HEK293 (cell line): ENCODE measurements around the gene TTC31.
A peak's percentile ranks its signal among the peaks of the same experiment; 100 is the strongest.

Source experiments
- GLIS2 ChIP-seq: fragments of 450-650 bp; formaldehyde crosslinking; IDR thresholded peaks from 2 replicates; pipeline ENCODE4 v1.5.1; 2016; ENCODE audit warnings: missing biosample characterization, missing genetic modification characterization
- HOXD13 ChIP-seq: sonication (generic); formaldehyde crosslinking; IDR thresholded peaks from 2 replicates; pipeline ENCODE4 v1.8.0; 2022; ENCODE audit warnings: missing genetic modification reagents, borderline replicate concordance
- KLF10 ChIP-seq: fragments of 450-650 bp; IDR thresholded peaks from 2 replicates; pipeline ENCODE4 v1.5.1; 2018; ENCODE audit warnings: missing biosample characterization, mild to moderate bottlenecking, missing genetic modification characterization
- TCF7L2 ChIP-seq: IDR thresholded peaks from 2 replicates; pipeline ENCODE4 v1.6.1; 2011; ENCODE audit warnings: low read depth, mild to moderate bottlenecking, inconsistent platforms, low read length, moderate library complexity, borderline replicate concordance
- TRIM28 ChIP-seq: IDR thresholded peaks from 2 replicates; pipeline ENCODE4 v1.6.1; 2011; ENCODE audit warnings: low read length, control low read depth, borderline replicate concordance
- YY1 ChIP-seq: fragments of 450-650 bp; formaldehyde crosslinking; IDR thresholded peaks from 2 replicates; pipeline ENCODE4 v1.5.1; 2018; ENCODE audit warnings: missing biosample characterization, missing genetic modification characterization
- YY2 ChIP-seq: fragments of 450-650 bp; formaldehyde crosslinking; IDR thresholded peaks from 2 replicates; pipeline ENCODE4 v1.5.1; 2016; ENCODE audit warnings: missing biosample characterization, missing genetic modification characterization
- ZBTB8A ChIP-seq: fragments of 450-650 bp; formaldehyde crosslinking; IDR thresholded peaks from 2 replicates; pipeline ENCODE4 v1.5.1; 2016; ENCODE audit warnings: missing biosample characterization, missing genetic modification characterization
- ZNF121 ChIP-seq: fragments of 450-650 bp; formaldehyde crosslinking; IDR thresholded peaks from 2 replicates; pipeline ENCODE4 v1.5.1; 2016; ENCODE audit warnings: missing biosample characterization, missing genetic modification characterization
- ZNF146 ChIP-seq: fragments of 450-650 bp; formaldehyde crosslinking; IDR thresholded peaks from 2 replicates; pipeline ENCODE4 v1.5.1; 2016; ENCODE audit warnings: missing biosample characterization, missing genetic modification characterization
- ZNF157 ChIP-seq: fragments of 450-650 bp; formaldehyde crosslinking; IDR thresholded peaks from 2 replicates; pipeline ENCODE4 v1.5.1; 2016; ENCODE audit warnings: missing biosample characterization, missing genetic modification characterization
- ZNF16 ChIP-seq: fragments of 450-650 bp; formaldehyde crosslinking; IDR thresholded peaks from 2 replicates; pipeline ENCODE4 v1.5.1; 2016; ENCODE audit warnings: low read depth, missing biosample characterization, missing genetic modification characterization
- ZNF174 ChIP-seq: fragments of 450-650 bp; formaldehyde crosslinking; IDR thresholded peaks from 2 replicates; pipeline ENCODE4 v1.5.0; 2017; ENCODE audit warnings: missing biosample characterization, mild to moderate bottlenecking, missing genetic modification characterization
- ZNF19 ChIP-seq: fragments of 450-650 bp; formaldehyde crosslinking; IDR thresholded peaks from 2 replicates; pipeline ENCODE4; 2016; ENCODE audit warnings: missing biosample characterization, missing genetic modification characterization, low read depth
- ZNF302 ChIP-seq: fragments of 450-650 bp; formaldehyde crosslinking; IDR thresholded peaks from 2 replicates; pipeline ENCODE4 v1.5.1; 2016; ENCODE audit warnings: missing biosample characterization, missing genetic modification characterization, low read depth
- ZNF335 ChIP-seq: fragments of 450-650 bp; formaldehyde crosslinking; conservative IDR thresholded peaks from 2 replicates; pipeline ENCODE4 v1.5.1; 2016; ENCODE audit warnings: missing biosample characterization, missing genetic modification characterization
- ZNF354C ChIP-seq: fragments of 450-650 bp; formaldehyde crosslinking; IDR thresholded peaks from 2 replicates; pipeline ENCODE4 v1.5.1; 2016; ENCODE audit warnings: missing biosample characterization, missing genetic modification characterization, low read depth, borderline replicate concordance
- ZNF416 ChIP-seq: fragments of 450-650 bp; formaldehyde crosslinking; IDR thresholded peaks from 2 replicates; pipeline ENCODE4 v1.5.1; 2016; ENCODE audit warnings: missing biosample characterization, missing genetic modification characterization
- ZNF548 ChIP-seq: fragments of 450-650 bp; formaldehyde crosslinking; IDR thresholded peaks from 2 replicates; pipeline ENCODE4 v1.5.1; 2016; ENCODE audit warnings: missing biosample characterization, missing genetic modification characterization
- ZNF600 ChIP-seq: fragments of 450-650 bp; formaldehyde crosslinking; IDR thresholded peaks from 2 replicates; pipeline ENCODE4 v1.5.1; 2016; ENCODE audit warnings: missing biosample characterization, missing genetic modification characterization
- ZNF624 ChIP-seq: fragments of 450-650 bp; formaldehyde crosslinking; IDR thresholded peaks from 2 replicates; pipeline ENCODE4 v1.5.1; 2017; ENCODE audit warnings: missing biosample characterization, missing genetic modification characterization
- ZNF747 ChIP-seq: fragments of 450-650 bp; formaldehyde crosslinking; IDR thresholded peaks from 2 replicates; pipeline ENCODE4 v1.5.1; 2016; ENCODE audit warnings: missing biosample characterization, missing genetic modification characterization
- ZNF777 ChIP-seq: fragments of 450-650 bp; formaldehyde crosslinking; IDR thresholded peaks from 2 replicates; pipeline ENCODE4 v1.5.1; 2017; ENCODE audit warnings: missing biosample characterization, missing genetic modification characterization, borderline replicate concordance
- ZSCAN18 ChIP-seq: fragments of 450-650 bp; formaldehyde crosslinking; IDR thresholded peaks from 2 replicates; pipeline ENCODE4 v1.5.1; 2016; ENCODE audit warnings: missing biosample characterization, missing genetic modification characterization
- TF ChIP-seq, protein P1 (sequence below): fragments of 450-650 bp; formaldehyde crosslinking; IDR thresholded peaks from 2 replicates; pipeline ENCODE4 v1.5.1; 2017; ENCODE audit warnings: missing biosample characterization, missing genetic modification characterization
- TF ChIP-seq, protein P2 (sequence below): fragments of 450-650 bp; formaldehyde crosslinking; optimal IDR thresholded peaks from 2 replicates; pipeline ENCODE3; 2016; ENCODE audit warnings: missing biosample characterization, mild to moderate bottlenecking, missing genetic modification characterization
- TF ChIP-seq, protein P3 (sequence below): fragments of 450-650 bp; formaldehyde crosslinking; IDR thresholded peaks from 2 replicates; pipeline ENCODE4 v1.5.1; 2016; ENCODE audit warnings: missing biosample characterization, missing genetic modification characterization
- TF ChIP-seq, protein P4 (sequence below): fragments of 450-650 bp; formaldehyde crosslinking; IDR thresholded peaks from 2 replicates; pipeline ENCODE4 v1.5.1; 2016; ENCODE audit warnings: missing biosample characterization, missing genetic modification characterization
- TF ChIP-seq, protein P5 (sequence below): fragments of 450-650 bp; formaldehyde crosslinking; IDR thresholded peaks from 2 replicates; pipeline ENCODE4 v1.5.1; 2016; ENCODE audit warnings: missing biosample characterization, missing genetic modification characterization, low read depth
- TF ChIP-seq, protein P6 (sequence below): sonication (generic); formaldehyde crosslinking; IDR thresholded peaks from 2 replicates; pipeline ENCODE4 v1.8.1; 2022; ENCODE audit warnings: mild to moderate bottlenecking, moderate library complexity, missing genetic modification reagents

TTC31 gene

GRCh38 chr2:74440378-74441169 lies 42.3 kb upstream of the TTC31 start (continued):
- TF ChIP-seq YY2 (no peak), ZNF747 (tag by site-specific recombination) (no peak), ZNF146 (no peak), ZNF354C (tag by site-specific recombination) (no peak), ZNF16 (tag by site-specific recombination) (no peak), ZNF302 (tag by site-specific recombination) (no peak), ZNF624 (tag by site-specific recombination) (no peak), TCF7L2 (no peak; the same call in 1 of the 2 replicates), GLIS2 (tag by site-specific recombination) (peak; percentile 100), ZBTB8A (tag by site-specific recombination) (peak; percentile 70), ZNF416 (tag by site-specific recombination) (no peak), ZNF600 (tag by site-specific recombination) (no peak), ZNF157 (tag by site-specific recombination) (no peak), ZNF174 (tag by site-specific recombination) (no peak), TRIM28 (0 out of 2 replicates have a peak, but pooled peaks have one; percentile 21), ZNF777 (no peak), ZNF548 (tag by site-specific recombination) (no peak), ZSCAN18 (tag by site-specific recombination) (no peak), KLF10 (tag by site-specific recombination) (no peak; the same call in 1 of the 2 replicates), ZNF19 (tag by site-specific recombination) (no peak), YY1 (no peak), ZNF121 (tag by site-specific recombination) (no peak), ZNF335 (tag by site-specific recombination) (peak; percentile 89), HOXD13 (CRISPR knock-in tag) (no peak)
- TF ChIP-seq, protein P1, sequence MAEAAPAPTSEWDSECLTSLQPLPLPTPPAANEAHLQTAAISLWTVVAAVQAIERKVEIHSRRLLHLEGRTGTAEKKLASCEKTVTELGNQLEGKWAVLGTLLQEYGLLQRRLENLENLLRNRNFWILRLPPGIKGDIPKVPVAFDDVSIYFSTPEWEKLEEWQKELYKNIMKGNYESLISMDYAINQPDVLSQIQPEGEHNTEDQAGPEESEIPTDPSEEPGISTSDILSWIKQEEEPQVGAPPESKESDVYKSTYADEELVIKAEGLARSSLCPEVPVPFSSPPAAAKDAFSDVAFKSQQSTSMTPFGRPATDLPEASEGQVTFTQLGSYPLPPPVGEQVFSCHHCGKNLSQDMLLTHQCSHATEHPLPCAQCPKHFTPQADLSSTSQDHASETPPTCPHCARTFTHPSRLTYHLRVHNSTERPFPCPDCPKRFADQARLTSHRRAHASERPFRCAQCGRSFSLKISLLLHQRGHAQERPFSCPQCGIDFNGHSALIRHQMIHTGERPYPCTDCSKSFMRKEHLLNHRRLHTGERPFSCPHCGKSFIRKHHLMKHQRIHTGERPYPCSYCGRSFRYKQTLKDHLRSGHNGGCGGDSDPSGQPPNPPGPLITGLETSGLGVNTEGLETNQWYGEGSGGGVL (tag by site-specific recombination): peak; percentile 54
- TF ChIP-seq, protein P2, sequence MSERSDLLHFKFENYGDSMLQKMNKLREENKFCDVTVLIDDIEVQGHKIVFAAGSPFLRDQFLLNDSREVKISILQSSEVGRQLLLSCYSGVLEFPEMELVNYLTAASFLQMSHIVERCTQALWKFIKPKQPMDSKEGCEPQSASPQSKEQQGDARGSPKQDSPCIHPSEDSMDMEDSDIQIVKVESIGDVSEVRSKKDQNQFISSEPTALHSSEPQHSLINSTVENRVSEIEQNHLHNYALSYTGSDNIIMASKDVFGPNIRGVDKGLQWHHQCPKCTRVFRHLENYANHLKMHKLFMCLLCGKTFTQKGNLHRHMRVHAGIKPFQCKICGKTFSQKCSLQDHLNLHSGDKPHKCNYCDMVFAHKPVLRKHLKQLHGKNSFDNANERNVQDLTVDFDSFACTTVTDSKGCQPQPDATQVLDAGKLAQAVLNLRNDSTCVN: peak; percentile 35
- TF ChIP-seq, protein P3, sequence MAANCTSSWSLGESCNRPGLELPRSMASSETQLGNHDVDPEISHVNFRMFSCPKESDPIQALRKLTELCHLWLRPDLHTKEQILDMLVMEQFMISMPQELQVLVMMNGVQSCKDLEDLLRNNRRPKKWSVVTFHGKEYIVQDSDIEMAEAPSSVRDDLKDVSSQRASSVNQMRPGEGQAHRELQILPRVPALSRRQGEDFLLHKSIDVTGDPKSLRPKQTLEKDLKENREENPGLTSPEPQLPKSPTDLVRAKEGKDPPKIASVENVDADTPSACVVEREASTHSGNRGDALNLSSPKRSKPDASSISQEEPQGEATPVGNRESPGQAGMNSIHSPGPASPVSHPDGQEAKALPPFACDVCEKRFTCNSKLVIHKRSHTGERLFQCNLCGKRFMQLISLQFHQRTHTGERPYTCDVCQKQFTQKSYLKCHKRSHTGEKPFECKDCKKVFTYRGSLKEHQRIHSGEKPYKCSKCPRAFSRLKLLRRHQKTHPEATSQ (tag by site-specific recombination): no peak
- TF ChIP-seq, protein P4, sequence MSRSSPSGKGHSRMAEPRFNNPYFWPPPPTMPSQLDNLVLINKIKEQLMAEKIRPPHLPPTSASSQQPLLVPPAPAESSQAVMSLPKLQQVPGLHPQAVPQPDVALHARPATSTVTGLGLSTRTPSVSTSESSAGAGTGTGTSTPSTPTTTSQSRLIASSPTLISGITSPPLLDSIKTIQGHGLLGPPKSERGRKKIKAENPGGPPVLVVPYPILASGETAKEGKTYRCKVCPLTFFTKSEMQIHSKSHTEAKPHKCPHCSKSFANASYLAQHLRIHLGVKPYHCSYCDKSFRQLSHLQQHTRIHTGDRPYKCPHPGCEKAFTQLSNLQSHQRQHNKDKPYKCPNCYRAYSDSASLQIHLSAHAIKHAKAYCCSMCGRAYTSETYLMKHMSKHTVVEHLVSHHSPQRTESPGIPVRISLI (tag by site-specific recombination): no peak
- TF ChIP-seq, protein P5, sequence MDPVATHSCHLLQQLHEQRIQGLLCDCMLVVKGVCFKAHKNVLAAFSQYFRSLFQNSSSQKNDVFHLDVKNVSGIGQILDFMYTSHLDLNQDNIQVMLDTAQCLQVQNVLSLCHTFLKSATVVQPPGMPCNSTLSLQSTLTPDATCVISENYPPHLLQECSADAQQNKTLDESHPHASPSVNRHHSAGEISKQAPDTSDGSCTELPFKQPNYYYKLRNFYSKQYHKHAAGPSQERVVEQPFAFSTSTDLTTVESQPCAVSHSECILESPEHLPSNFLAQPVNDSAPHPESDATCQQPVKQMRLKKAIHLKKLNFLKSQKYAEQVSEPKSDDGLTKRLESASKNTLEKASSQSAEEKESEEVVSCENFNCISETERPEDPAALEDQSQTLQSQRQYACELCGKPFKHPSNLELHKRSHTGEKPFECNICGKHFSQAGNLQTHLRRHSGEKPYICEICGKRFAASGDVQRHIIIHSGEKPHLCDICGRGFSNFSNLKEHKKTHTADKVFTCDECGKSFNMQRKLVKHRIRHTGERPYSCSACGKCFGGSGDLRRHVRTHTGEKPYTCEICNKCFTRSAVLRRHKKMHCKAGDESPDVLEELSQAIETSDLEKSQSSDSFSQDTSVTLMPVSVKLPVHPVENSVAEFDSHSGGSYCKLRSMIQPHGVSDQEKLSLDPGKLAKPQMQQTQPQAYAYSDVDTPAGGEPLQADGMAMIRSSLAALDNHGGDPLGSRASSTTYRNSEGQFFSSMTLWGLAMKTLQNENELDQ (tag by site-specific recombination): no peak
- TF ChIP-seq, protein P6, sequence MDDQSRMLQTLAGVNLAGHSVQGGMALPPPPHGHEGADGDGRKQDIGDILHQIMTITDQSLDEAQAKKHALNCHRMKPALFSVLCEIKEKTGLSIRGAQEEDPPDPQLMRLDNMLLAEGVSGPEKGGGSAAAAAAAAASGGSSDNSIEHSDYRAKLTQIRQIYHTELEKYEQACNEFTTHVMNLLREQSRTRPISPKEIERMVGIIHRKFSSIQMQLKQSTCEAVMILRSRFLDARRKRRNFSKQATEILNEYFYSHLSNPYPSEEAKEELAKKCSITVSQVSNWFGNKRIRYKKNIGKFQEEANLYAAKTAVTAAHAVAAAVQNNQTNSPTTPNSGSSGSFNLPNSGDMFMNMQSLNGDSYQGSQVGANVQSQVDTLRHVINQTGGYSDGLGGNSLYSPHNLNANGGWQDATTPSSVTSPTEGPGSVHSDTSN (CRISPR knock-in tag): no peak
